GM21526 (cell line): Measurements from ENCODE around the gene ACSL6.

ENCODE experiments used
- ATAC-seq: cut with Tn5 transposase; IDR thresholded peaks from one replicate; pipeline ENCODE4 v1.9.1; 2021; ENCODE audit warnings: moderate library complexity; ENCODE audit not compliant: unreplicated experiment, low FRiP score

The ACSL6 gene, protein sequence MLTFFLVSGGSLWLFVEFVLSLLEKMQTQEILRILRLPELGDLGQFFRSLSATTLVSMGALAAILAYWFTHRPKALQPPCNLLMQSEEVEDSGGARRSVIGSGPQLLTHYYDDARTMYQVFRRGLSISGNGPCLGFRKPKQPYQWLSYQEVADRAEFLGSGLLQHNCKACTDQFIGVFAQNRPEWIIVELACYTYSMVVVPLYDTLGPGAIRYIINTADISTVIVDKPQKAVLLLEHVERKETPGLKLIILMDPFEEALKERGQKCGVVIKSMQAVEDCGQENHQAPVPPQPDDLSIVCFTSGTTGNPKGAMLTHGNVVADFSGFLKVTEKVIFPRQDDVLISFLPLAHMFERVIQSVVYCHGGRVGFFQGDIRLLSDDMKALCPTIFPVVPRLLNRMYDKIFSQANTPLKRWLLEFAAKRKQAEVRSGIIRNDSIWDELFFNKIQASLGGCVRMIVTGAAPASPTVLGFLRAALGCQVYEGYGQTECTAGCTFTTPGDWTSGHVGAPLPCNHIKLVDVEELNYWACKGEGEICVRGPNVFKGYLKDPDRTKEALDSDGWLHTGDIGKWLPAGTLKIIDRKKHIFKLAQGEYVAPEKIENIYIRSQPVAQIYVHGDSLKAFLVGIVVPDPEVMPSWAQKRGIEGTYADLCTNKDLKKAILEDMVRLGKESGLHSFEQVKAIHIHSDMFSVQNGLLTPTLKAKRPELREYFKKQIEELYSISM

DNA sequence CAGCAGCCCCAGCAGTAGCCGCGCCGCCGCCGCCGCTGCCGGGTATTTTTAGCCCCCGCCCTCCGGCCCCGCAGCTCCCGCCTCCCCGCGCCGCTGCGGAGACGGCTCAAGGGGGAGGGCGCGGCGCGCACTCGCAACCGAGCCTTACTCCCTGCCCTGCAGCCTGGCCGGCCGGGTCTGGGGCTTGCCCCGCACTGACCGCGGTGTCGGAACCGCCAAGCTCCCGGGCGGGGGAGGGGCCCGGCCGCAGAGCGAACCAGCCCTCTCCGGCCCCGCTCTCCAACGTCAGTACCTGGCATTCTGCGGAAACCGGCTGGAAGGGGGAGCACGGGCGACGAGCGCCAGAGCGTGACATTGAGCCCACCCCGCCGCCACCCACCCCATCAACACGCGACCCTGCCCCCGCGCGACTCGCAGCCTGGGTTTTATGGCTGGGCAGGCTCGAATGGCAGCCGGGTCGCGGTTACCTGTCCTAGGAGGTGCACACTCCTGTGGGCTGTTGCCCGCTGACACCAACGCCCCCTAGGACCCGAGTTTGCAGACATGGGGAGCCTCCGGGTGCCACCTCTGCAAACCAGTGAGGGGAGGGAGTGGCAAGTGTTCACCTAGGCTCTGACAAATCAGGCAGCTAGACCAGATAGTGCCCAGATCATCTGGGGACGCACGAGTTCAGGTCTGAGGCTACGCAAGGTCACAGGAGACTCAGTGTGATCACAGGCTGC is at the start of gene ACSL6:
ACSL6 (minus strand) TSS at position 37 of the 722 bp plus-strand sequence. CDS start 105 bp downstream, outside the sequence.
- no peak for ATAC-seq

DNA sequence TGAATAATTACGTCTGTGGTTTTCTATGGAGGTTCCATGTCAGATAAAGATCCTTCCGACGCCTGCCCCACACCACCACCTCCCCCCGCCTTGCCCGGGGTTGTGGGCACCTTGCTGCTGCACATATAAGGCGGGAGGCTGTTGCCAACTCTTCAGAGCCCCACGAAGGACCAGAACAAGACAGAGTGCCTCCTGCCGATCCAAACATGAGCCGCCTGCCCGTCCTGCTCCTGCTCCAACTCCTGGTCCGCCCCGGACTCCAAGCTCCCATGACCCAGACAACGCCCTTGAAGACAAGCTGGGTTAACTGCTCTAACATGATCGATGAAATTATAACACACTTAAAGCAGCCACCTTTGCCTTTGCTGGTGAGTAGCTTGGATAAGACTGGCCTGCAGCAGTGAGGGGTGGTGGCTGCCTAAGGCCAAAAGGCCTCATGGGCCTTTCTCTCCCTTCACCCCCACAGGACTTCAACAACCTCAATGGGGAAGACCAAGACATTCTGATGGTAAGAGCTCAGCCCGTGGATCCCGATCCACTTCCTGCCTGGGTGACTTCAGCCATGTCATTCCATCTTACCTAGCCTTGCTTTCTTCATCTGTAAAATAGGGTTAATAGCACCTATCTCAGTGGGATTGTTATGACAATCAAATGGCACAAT is 49.2 kb upstream of the ACSL6 start, which contains the start of gene IL3:
IL3 (plus strand) TSS at position 155 of the 661 bp plus-strand sequence; CDS start at position 207, 52 bp downstream.
- ATAC-seq, result no peak

DNA sequence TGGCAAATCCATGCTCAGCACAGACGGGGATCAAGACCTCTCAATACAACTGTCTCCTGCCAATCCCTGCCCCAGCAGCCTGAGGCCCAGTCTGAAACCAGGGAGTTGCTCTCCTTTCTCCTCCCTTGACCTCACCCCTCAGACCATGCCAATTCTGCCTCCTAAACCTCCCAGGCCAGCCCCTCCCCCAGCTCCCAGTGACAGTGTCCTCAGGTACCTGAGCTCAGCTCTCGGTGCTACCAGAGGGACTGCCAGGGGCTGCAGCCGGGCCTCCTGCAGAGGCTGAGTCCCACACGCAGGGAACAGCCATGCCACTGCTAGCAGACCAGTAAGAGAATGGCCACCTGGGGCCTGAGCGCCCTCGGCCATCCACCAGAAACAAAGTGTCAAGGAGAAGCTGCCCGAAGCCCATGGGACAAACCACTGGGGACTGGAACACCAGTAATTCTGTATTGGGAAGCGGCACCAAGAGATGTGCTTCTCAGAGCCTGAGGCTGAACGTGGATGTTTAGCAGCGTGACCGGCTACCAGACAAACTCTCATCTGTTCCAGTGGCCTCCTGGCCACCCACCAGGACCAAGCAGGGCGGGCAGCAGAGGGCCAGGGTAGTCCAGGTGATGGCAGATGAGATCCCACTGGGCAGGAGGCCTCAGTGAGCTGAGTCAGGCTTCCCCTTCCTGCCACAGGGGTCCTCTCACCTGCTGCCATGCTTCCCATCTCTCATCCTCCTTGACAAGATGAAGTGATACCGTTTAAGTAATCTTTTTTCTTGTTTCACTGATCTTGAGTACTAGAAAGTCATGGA is 48.4 kb upstream of the ACSL6 start:
- no peak for ATAC-seq

DNA sequence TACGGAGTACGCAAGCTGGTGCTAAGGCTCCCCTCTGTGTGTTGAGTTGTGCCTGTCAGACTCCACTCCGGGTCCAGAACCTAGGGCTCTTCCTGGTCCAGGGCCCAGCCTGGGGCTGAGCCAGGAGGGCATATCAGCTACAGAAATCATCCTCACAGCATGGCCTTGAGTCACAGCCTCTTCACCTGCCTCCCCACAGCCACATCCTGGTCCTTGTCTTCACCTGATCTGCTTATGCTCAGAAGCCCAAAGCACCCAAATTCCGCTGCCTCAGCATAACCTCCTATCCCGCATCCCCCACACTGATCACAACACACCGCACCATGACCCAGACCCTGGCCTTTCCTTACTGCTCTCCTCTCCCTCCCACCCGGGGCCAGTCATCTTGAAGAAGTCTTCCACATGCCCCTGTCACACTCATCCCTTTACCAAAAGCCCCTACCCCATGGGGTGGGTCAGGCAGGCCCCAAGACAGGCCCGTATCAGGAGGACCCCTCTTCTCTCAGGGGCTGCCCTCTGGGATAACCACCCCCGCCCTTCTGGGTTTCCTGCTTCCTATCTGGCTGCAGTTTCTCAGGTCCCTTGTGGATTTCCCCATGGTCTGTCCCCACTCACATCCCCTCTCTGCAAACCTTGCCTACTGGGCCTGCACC is 47.7 kb upstream of the ACSL6 start:
- ATAC-seq, result no peak

DNA sequence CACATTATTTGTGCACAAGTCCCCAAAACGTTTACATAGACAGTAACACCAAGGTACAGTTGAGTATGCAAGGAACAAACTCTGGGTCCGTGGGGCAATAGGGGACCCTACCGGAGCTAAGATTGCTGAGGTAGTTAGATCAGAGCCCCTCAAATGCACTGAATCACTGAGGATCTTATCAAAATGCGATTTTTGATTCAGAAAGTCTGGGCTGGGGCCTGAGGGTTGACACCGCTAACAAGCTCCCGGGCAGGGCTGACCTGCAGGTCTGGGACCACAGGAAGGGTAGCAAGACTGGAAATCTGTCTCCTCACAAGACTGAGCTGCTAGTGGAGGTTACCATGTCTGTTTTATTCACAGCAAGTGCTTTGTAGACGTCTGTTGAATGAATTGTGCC is 47.2 kb upstream of the ACSL6 start:
- no peak for ATAC-seq

DNA sequence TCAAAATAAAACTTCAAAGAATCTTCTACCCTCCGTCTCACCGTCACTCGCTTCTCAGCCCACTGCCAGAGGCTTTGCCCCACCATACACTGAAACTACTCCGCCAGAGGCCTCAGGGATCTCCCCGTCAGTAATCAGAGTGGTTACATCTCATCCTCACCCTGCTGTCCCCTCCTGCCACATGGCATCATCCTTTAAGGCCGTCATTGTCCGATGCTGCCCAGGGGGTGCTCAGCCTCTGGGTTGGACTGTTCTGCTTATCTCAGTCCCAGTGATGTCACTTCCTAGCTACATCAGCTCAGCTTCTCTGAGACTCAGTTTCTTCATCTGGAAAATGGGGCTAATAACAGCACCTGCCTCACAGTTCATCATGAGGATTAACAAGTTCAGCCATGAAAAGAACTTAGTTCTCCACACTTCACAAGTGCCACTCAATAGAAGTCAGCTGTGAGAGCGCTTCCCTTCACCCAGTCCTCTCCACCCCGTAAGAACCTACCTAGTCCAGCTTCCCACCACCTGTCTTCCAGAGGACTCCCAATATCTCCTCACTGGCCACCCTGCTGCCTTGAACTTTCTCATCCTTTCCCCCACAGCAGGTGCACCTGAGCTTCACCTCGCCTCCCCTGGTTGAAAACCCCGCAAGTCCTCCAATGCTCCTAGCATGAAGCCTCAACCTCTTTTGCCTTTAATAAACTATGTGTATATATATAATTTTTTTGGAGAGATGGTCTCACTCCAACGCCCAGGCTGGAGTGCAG is 46.2 kb upstream of the ACSL6 start:
- no peak for ATAC-seq

DNA sequence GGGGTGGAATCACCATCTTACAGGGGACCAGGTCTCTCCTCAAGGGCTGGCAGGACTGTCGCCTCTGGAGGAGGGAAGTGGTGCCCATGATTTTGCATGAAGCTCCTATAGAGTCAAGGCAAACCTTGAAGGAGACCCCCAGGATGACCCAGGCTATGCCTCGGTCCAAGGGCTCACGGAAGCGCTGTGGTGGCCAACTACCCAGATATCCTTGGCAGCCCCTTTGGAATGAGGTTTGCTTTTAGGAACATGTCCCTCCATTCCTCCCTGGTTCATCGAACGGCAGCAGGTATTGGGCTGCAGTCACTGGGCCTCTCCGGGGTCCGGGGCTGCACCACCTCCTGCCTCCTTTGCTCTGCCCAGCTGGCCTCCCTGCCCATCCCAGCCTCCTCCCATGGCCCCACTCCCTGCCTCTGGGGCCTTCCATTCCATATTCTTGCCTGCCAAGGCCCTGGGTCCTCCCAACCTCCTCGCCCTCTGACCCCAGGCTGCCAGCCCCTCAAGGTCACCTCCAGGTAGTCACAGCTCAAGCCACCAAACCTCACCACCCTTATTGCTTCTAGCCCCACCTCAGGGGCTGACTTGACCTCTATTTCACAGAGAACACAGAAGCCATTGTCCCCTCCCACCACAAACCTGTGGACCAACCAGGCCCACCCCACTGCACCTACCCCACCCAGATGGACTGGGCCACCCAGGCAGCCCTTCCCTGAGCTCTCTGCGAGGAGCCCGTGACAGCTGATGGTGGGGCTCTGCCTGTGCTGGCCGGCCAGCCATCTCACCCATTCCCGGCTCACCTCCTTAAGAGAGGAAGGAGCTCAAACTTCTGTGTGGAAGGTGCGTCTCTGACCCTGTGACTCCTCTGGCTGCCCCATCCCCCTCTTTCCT is 45.4 kb upstream of the ACSL6 start:
- no peak for ATAC-seq

DNA sequence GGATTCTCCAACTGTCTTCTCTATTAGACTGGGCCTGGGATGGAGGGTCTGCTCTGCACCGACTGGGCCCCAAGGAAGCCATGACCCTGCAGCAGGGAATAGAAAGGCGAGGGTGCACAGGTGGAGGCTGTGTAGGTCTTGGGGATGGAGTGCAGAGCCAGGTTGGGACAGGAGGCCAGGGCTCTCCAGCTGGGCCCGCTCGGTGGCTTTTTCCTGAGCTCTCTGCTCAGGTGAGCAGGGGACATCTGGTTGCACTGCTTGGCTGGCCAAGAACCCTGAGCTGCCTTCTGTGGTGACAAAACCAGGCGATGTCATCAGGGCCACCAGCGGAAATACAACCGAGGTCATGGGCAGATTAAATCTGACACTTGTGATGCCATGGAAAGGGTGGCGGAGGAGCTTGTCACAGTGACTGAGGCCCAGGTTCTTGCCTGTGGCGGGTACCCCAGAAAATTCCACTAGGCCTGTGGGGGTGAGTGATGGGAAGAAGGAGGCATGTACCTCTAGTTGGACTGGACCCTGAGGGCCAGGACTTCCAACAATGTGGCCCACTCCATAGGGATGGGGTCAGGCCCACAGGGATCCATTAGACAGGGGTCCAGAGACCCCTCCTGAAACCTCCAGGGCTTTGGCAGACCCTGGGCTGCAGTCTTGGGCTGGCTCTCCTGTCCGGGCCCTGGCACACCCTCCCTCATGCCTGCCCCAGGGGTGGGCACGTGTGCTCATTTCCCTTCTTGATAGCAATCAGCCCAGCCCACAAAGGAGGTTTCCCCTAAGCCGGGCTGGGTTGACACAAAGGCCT is 44.6 kb upstream of the ACSL6 start:
- ATAC-seq, result no peak

DNA sequence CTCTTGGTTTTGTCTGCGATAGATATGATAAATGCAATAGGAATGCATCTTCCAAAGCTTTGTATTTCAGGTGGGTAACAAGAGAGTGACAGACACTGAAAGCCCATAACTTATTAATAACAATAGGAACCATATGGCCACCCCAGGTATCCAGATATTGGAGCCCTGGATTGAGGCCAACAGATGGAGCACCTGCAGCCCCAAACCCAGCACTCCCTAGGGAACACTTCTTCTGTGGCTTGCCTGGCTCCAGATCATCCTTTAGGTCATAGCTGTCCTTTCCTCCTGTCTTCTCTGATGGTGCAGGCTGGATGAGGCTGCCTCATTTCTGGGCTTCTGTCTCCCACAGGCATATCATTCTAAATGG is 44.0 kb upstream of the ACSL6 start:
- no peak for ATAC-seq

DNA sequence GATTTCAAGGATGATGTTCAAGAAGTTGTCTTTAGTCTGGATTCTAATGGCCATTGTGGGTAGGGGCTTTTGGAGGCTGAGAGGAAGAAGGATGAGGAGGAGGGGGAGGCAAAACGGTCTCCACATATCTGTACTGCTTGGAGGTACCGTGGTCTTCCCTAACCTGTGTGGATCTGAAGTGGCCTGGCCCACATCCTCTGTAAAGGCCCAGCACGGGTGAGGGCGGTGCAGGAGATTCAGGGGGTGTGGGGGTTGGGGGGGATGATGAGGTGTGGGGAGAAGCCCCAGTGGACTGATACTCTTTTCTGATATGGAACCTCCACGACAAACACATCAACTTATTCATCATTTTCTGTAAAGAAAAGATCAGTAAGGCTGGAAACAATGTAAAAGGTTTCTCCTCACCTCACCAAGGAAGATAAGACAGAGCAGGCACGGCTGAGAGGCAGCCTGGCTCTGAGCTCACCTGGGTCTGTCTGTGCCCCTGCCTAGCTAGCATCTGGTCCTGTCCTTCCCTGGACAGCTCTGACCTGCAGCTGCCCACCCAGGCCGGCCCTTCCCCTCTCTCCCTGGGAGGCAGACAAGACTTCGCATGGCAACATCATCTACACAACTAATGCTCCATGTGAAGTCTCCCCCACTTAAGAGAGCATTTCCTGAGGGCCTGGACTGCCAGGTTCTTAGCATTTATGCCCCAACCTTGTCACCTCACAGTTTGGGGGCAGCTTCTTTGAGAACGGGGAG is 43.4 kb upstream of the ACSL6 start:
- no peak for ATAC-seq

DNA sequence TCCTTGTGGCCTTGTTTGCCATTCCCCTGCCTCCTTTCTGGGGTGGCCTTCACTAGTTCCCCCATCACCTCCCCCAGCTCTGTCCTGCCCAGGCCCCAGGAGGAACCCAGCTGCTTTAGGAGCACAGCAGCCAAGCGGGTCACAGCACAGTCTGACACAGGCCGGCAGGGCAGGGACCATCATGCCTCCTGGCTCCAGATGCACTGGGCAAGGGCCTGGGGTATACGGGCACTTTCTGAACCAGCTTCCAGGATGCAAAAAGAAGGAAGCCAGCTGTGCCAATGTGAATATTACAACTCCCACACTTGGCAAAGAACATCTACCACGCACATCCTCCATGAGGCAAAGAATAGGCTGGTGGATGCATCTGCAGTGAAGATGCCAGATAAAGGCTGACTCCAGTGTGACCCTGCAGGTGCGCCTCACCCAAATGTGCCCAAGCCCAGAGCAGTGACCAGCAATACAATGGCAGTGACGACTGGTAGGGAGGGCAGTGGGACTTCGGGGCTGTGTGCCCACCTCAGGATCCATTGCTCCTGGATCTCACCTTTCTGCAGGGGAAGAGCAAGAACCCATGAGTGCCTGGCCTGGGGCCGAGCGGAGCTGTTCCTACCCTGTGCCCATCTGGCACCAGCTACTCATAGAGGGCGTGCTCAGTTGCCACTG is 42.7 kb upstream of the ACSL6 start:
- no peak for ATAC-seq

DNA sequence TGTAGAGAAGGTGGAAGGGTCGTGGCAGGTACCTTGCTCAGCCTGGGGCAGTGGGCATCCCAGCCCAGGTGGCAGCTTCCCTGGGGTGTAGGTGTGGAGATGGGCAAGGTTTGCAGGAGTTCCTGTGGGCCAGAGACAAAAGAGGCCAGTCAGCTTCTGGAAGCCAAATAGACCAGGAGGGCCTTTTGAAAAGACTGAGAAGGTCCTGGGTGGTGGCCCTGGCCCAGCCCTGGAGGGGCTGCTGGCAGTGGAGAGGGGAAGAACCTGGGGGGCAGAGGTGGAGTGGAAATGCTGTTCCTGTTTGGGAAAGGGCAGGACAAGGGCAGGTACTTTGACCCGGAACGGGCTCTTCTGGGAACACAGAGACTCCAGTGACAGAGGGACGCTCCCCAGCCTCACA is 42.0 kb upstream of the ACSL6 start:
- no peak for ATAC-seq

DNA sequence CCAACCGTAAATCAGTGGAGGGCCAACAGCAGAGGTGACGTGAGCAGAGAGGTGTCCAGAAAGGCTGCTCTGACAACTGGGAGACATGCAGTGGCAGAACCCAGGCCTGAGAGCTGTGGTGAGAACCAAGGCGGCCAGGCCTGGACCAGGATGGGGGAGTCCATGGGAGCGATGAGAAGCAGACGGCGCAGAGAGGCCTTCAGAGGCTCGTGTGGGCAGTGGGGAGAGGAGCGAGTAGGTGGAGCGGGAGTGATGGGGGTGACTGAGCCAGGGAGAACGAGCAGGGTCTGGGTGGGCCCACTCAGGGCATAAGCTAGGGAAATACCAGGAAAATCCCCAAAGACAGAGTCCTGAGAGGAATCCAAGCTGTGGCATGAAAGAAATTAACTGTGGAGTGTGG is 41.1 kb upstream of the ACSL6 start:
- no peak for ATAC-seq

DNA sequence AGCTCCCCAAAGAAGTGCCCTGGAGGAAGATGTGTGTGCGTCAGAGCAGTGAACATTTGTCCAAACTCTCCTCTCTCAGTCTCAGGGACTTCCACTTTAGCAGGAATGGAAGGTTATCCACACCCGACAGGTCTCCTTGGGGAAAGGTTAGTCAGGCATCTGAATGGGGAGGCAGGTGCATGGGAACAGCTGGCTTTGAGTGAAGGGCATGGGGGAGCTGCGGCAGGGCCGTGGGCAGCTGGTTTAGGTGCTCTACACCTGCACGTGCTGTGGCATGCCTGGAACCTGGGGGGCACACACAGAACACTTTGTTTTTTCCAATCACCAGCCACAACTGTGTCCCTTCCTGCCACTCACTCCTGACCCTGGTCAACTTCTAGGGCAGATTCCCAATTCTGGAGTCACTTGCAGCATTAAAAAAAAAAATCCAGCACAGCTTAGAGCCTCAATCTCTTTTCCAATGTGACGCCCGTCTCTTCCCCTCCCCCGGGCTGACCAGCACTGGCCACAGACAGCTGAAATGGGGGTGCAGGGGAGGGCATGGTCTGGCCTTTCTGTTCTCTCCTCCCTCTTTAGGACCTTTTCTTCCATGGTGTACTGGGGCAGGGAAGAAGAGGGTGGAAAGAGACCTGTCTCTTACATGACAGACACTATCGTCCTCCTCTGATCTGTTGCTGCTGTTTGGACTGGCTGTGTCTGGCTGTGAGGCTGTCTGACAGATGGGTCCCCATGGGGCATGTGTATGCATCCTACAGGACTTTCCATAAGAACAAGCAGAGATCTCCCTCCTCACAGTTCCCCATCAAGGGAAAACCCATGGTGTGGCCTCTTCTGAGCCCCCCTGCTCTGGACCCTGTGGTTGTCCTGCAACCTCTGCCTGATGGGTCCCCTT is 39.4 kb upstream of the ACSL6 start:
- ATAC-seq, result no peak

DNA sequence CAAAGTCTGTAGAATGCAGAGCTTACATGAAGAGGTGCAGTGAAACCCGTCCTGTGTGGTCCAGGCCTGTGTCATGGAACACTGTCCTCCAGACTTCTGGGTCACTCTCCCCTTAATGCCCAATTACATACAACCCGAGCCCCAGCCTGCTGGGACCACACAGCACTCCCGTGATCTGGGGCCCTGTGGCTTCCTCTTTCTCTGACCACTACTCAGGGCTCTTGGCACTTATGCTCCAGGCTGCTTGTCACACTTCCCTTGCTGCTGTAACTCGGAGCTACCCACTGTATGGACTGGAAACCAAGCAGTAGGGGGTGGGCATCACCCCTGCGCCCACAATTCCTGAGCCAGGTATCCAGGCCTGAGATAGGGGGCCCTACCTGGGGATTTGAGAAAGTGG is 38.7 kb upstream of the ACSL6 start:
- ATAC-seq, result no peak
